KG1 (cell line): ENCODE data around the gene KLC1.
A peak's percentile ranks its signal among the peaks of the same experiment; 100 is the strongest.
"Not testable (repeated sequence)": the region's sequence is repeated elsewhere in the genome, so short reads cannot be mapped to it uniquely, and the experiment has no call there.

Experiments used
- DNase-seq: peaks from one replicate; lab custom pipeline; 2025; lab: John Stamatoyannopoulos, UW

Gene KLC1

GRCh38 chr14:103625356-103626095, 3.5 kb upstream of the KLC1 start:
- DNase-seq: no peak

GRCh38 chr14:103626146-103626850, 2.7 kb upstream of the KLC1 start:
- no peak for DNase-seq

- no peak for DNase-seq
Measured at GRCh38 chr14:103627073-103628025, 1.7 kb upstream of the KLC1 start.

- DNase-seq: no peak
Measured at GRCh38 chr14:103628221-103628683, 759 bp upstream of the KLC1 start.

GRCh38 chr14:103629503-103630121, 601 bp downstream of the KLC1 start:
- DNase-seq: peak; percentile 6

- DNase-seq: no peak
Measured at GRCh38 chr14:103630364-103631108, 1.5 kb downstream of the KLC1 start.

GRCh38 chr14:103633391-103633790, 4.4 kb downstream of the KLC1 start:
- DNase-seq: no peak

GRCh38 chr14:103634156-103634555, 5.1 kb downstream of the KLC1 start:
- no peak for DNase-seq

- no peak for DNase-seq
Measured at GRCh38 chr14:103638594-103638993, 9.6 kb downstream of the KLC1 start.

- DNase-seq: no peak
Measured at GRCh38 chr14:103641161-103641560, 12.2 kb downstream of the KLC1 start.

GRCh38 chr14:103646189-103646588, 17.2 kb downstream of the KLC1 start:
- no peak for DNase-seq

- no peak for DNase-seq
Measured at GRCh38 chr14:103649001-103649400, 20.0 kb downstream of the KLC1 start.

- DNase-seq: no peak
Measured at GRCh38 chr14:103650213-103650612, 21.2 kb downstream of the KLC1 start.

- no peak for DNase-seq
Measured at GRCh38 chr14:103651585-103651984, 22.6 kb downstream of the KLC1 start.

GRCh38 chr14:103652806-103653205, 23.8 kb downstream of the KLC1 start:
- no peak for DNase-seq

GRCh38 chr14:103653336-103653735, 24.3 kb downstream of the KLC1 start:
- not testable (repeated sequence) for DNase-seq

- no peak for DNase-seq
Measured at GRCh38 chr14:103653805-103654204, 24.8 kb downstream of the KLC1 start.

GRCh38 chr14:103654619-103655018, 25.6 kb downstream of the KLC1 start:
- no peak for DNase-seq

GRCh38 chr14:103656031-103656755, 27.2 kb downstream of the KLC1 start:
- no peak for DNase-seq

GRCh38 chr14:103656756-103657133, 27.7 kb downstream of the KLC1 start:
- DNase-seq: no peak
